Sigmoid colon (tissue), 4 donors: ENCODE measurements around the gene FOXN3.

Experiments
- CTCF ChIP-seq, 4 experiments: fragments of 450-650 bp in 3 of 4; fragments of 200-600 bp in 1 of 4; IDR thresholded peaks; one replicate each; pipeline ENCODE4 v1.5.1; 2016 to 2019; ENCODE audit warnings: antibody characterized with exemption in 4 of 4, mild to moderate bottlenecking in 3 of 4, moderate library complexity in 2 of 4
- EP300 ChIP-seq, 4 donors: sonication (generic); formaldehyde crosslinking; IDR thresholded peaks; one replicate each; pipeline ENCODE4 v1.6.1; 2017; ENCODE audit warnings: antibody characterized with exemption in 4 of 4
- POLR2A ChIP-seq, 2 donors: fragments of 450-650 bp; IDR thresholded peaks; one replicate each; pipeline ENCODE4 v1.6.1; 2016; ENCODE audit warnings: antibody characterized with exemption in 2 of 2, mild to moderate bottlenecking in 2 of 2, moderate library complexity in 2 of 2

- no peak for TF ChIP-seq POLR2A (IDR thresholded peaks at IDR 0.05)
- no peak for TF ChIP-seq CTCF (IDR thresholded peaks at IDR 0.05)
- TF ChIP-seq EP300 (IDR thresholded peaks at IDR 0.05): no peak
These were observed 175.8 kb downstream of the FOXN3 start for GRCh38 chr14:89241257-89241656.
